C4-2B (cell line): ENCODE results near the gene CRY1.
A peak's percentile ranks its signal among the peaks of the same experiment; 100 is the strongest.

ENCODE experiments used
- H3K27ac ChIP-seq: fragments of 450-650 bp; 2 replicates; pipeline ENCODE4 v1.5.1; 2017
- ZFX ChIP-seq: fragments of 450-650 bp; IDR thresholded peaks from 2 replicates; pipeline ENCODE4 v1.6.1; 2017
- TF ChIP-seq, protein P1 (sequence below): fragments of 450-650 bp; conservative IDR thresholded peaks from 2 replicates; pipeline ENCODE4 v1.5.1; 2017; ENCODE audit warnings: mild to moderate bottlenecking

CRY1 gene

GRCh38 chr12:107058190-107058589 lies 35.2 kb downstream of the CRY1 start:
- no peak overlapping the region for H3K27ac ChIP-seq
- TF ChIP-seq, protein P1, sequence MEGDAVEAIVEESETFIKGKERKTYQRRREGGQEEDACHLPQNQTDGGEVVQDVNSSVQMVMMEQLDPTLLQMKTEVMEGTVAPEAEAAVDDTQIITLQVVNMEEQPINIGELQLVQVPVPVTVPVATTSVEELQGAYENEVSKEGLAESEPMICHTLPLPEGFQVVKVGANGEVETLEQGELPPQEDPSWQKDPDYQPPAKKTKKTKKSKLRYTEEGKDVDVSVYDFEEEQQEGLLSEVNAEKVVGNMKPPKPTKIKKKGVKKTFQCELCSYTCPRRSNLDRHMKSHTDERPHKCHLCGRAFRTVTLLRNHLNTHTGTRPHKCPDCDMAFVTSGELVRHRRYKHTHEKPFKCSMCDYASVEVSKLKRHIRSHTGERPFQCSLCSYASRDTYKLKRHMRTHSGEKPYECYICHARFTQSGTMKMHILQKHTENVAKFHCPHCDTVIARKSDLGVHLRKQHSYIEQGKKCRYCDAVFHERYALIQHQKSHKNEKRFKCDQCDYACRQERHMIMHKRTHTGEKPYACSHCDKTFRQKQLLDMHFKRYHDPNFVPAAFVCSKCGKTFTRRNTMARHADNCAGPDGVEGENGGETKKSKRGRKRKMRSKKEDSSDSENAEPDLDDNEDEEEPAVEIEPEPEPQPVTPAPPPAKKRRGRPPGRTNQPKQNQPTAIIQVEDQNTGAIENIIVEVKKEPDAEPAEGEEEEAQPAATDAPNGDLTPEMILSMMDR = no peak
- TF ChIP-seq ZFX = no peak

GRCh38 chr12:107057071-107057834 lies 36.1 kb downstream of the CRY1 start:
- peak overlapping the region; percentile 31; the same call in 1 of the 2 replicates for H3K27ac ChIP-seq

GRCh38 chr12:107053709-107054108 lies 39.6 kb downstream of the CRY1 start:
- no peak for TF ChIP-seq ZFX
- TF ChIP-seq, protein P1 = no peak
- H3K27ac ChIP-seq = no peak overlapping the region

More at GRCh38 chr12:107057071-107057834, 36.1 kb downstream of the CRY1 start:
- TF ChIP-seq, protein P1 = no peak
- TF ChIP-seq ZFX = no peak

- H3K27ac ChIP-seq = no peak overlapping the region
- TF ChIP-seq, protein P1 = no peak
These were observed 48.2 kb downstream of the CRY1 start for GRCh38 chr12:107045186-107045585.

GRCh38 chr12:107042801-107043200 lies 50.5 kb downstream of the CRY1 start:
- no peak for TF ChIP-seq ZFX
- TF ChIP-seq, protein P1 = no peak

GRCh38 chr12:107035733-107036132 lies 57.6 kb downstream of the CRY1 start:
- H3K27ac ChIP-seq = no peak overlapping the region
- no peak for TF ChIP-seq ZFX
- TF ChIP-seq, protein P1 = no peak

More at GRCh38 chr12:107042801-107043200, 50.5 kb downstream of the CRY1 start:
- H3K27ac ChIP-seq = no peak overlapping the region
